Pons (tissue), 1 donor: Measurements from ENCODE around the gene PIP4K2A.
A peak's percentile ranks its signal among the peaks of the same experiment; 100 is the strongest.
"Not testable (repeated sequence)": the region's sequence is repeated elsewhere in the genome, so short reads cannot be mapped to it uniquely, and the experiment has no call there.

Experiments used
- DNase-seq: peaks from one replicate; pipeline ENCODE4 v3.0.0-alpha.2; 2016; ENCODE audit warnings: low spot score

PIP4K2A gene

DNA sequence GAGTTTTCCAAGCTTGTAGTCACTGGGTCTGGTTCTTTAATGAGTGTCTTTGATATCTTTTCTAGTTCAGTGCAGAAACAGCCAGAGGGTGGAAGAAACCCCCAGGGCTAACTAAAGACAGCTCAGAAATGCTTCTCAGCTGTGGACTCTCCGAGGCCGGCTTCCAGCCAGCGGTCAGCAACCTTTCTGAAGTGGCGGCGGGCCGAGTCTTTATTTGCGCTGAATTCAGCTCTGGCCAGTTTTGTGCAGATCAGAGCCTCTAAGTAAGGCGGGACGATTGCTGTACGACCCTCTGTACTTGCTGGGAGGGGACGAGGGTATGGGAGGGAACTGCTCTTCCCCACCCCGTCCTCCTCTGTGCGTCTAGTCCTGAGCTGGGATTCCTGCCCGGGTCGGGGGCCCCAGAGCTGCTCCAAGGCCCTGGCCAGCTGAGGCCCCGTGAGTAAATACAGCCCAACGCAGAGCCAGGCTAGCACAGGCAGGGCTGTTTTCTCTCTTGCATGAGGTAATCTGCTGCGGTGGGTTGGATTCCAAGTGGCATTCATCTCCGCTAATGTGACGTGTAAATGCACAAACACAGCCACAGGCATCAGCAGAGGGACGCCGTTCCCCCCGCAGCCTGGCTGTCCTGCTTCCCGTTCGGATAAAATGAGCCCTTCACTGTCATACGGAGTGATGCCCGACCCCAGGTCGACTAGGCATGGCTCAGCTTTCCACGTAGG lies 159.8 kb downstream of the PIP4K2A start:
- peak; percentile 78 for DNase-seq

DNA sequence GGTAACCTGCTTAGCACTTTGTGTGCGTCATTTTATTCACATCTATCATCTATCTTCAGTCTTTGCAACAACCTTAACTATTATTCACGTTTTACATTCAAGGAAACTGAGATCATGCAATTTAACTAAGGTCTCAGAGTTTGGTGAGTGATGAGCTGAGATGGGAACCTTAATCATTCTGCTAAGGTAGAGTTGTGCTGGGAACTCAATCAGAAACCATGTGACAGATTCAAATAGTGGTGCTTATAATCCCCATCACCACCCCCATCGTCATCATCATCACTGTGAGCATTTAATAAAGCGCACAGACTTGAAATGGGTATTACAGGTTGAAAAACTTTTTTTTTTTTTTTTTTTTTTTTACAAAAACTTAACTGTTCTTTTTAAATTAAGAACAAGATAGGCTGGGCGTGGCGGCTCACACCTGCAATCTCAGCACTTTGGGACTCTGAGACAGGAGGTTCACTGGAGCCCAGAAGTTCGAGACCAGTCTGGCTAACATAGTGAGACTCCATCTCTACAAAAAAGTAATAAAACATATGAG lies 160.9 kb downstream of the PIP4K2A start:
- DNase-seq = no peak

DNA sequence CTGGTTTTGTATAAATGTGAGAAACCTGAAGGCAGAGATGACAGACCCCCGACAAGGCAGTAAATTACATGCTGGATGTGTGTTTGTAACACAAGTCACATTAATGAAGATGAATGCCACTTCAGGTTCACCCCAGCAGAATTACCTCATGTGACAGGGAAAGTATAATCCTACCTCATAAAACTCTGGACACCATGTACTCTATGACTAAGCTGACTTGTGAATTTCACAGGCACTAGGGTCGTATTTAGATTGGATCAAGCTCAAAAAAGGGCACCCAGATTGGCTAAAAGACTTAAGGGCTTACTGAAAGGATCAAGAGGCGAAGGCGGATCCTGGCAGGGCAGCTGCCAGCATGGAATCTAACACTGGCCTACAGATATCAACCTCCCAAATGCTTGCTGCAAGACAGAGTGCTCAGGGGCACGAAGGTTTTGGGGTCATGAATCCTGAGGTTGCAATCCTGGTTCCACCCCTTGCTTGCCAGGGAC lies 161.4 kb downstream of the PIP4K2A start:
- DNase-seq = no peak

DNA sequence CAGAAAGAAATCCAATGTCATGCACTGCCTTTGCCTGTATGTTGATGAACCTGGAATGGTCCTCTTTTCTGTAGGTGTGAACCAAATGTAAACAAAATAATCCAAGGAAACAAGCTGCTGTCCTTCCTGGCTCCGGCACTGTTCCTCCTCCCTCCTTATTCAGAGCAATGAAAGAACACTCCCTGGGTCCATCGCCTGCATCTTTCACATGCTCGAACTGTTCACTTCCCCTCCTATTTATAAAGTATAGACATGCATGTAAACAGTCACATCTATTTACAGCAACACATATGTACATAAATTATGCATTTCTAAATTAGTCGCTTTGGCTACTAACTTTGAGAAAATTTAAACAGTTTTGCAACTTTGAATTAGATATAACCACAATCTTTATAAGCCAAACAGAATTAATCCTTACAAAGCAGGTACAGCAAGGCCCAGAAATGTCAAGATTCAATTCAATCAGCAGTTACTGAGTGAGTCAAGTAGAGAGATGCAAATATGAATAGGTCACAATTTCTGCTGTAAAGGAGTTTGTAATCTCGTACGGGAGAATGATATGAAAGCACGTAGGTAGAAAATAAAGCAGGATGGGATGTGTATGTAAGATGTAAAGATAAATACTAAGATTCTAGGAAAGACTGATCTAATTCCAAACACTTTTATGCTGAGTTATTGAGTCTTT lies 162.6 kb downstream of the PIP4K2A start:
- no peak for DNase-seq

DNA sequence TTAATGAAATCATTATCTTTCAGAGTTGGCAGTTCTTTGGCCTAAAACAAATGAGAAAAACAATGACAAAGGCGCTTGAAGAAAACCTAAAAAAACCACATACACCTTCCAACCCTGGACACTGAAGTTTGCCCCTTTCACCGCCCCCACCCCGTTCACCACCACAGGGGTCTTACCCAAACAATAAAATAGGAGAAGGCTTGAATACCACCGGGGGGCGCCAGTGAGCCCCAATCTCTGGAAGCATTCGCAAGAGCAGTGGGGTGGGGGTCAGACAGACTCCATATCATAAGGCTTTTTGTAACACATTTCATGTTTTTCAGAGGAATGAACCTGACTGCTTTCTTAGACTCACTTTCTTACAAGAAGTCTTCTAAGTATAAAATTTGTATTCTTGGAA lies 163.6 kb downstream of the PIP4K2A start:
- no peak for DNase-seq

DNA sequence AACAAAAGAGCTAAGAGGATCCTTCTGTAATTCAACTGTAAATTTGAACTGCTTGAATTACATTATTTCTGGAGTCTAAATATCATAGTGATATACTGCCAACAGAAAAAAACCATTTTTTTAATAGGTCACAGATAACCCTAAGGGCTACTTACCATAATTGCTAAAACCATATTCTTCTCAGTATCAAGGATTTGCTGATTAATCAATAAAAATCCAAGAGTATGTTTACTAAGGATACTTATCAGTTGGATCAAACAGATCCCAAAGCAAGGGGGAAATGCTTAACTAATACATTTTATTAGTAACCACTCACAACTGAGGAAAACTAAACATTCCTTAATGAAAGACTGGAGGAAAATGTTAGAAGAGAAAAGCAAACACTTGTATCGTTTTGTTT lies 166.0 kb downstream of the PIP4K2A start:
- DNase-seq = no peak

DNA sequence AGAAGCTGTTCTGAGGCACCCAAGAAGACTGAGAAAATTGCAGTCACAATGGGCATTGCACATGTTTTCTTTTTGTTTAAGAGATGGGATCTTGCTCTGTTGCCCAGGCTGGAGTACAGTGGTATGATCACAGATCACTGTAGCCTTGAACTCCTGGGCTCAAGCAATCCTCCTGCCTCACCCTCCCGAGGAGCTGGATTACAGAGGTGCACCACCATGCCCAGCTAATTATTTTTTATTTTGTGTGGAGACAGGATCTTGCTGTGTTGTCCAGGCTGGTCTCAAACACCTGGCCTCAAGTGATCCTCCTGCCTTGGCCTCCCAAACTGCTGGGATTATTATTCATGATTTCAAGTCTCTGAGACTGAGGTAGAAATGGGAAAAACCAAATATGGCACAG lies 168.7 kb downstream of the PIP4K2A start:
- DNase-seq = no peak

DNA sequence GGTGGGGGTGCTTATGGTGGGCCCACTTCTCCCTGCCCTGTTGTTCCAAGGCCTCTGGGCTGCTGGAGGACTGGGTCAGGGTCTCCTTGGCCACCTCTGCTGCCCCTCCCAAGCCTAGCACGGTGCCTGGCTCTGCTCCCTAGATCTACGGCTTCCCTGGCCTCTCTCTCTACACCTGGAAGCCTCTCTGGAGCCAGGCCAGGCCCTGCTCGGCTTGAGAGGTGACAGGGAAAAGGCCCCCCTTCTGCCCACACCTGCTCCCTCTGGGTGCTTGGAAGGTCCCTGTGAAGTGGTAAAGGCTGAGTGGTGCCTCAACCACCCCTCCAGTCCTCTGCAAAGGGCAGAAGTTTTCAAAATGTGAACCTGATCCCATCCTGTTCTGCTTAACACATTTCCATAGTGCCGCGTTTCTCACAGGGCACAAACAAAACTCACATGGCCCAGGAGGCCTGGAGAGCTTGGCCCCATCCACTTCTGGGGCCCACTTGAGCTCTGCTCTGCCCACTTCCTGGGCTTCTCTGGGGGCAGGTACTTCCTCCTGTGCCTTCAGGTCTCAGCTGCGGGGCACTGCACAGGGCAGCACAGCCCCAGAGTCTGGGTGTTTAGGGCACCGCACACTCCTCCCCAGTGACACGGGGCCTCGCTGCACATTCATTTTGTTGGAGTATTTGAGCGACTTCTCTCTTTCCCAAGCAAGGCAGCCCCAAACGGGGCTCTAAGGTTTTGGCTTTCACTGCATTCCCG lies 169.9 kb downstream of the PIP4K2A start:
- no peak for DNase-seq

DNA sequence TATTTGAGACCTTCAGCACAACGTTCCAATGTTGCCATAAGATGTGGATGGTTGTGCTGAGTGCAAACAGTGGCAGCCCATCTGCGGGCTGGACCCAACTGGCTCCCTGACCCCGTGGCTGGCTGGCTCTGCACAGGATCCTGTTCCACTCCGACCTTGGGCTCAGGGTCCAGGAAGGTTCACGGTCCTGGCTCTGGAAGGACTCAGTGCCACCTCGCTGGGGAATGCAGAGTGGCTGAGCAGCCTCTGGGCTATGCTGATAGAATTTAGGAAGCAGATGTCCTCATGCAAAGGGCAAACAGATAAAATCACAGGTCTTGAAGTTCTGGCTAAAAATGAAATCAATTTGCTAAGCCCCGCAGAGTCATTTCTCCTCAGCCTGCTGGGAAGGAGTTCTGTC lies 171.6 kb downstream of the PIP4K2A start:
- DNase-seq = no peak

DNA sequence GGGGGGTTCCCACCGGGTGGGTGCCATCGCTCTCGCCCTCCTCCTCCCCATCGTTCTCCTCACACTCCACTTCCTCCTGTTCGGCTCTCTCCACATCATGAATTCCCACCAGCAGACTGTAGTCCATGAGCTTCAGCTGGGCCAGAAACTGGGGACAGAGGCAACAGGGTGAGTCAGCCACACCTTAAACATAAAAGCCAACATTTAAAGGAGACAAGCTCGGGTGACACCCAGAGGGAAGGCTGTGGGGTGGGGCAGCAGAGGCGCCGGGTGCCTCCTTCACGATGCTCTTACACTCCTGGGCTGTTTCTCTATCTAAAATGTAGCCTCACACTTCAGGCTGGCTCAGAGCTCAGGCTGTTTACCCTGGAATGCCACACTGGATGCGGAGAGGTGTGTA lies 172.5 kb downstream of the PIP4K2A start:
- DNase-seq = no peak

DNA sequence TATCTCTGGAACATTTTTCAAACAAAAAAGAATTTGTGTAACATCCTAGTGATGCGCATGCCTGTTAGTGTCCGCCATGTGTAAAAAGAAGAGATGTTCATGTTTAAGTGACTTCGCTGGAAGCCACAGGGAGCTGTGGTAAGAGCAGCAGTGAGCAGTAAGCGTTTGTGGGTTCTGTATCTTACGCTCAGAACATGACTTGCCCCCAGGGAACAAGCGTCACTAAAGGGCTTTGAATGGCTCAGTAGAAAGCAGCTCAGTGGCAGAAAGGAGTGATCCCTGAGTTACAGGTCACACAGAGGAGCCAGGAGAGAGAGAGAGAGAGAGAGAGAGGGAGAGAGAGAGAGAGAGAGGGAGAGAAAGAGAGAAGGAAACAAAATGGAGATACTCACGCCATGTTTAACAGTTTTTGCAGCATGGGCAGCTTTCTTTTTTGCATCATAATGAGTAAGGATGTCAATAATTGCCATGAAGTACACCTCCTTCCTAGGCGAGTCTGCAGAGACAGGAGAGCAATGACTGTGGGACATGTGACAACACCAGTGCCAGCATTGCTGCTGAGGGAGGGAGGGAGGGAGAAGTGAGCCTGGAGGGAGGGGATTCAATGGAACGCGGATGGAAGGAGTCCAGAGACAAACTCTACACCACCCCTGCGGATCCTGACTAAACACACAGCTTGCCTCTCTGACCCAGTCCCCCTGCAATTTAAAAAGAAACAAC lies 174.6 kb downstream of the PIP4K2A start:
- DNase-seq = no peak

DNA sequence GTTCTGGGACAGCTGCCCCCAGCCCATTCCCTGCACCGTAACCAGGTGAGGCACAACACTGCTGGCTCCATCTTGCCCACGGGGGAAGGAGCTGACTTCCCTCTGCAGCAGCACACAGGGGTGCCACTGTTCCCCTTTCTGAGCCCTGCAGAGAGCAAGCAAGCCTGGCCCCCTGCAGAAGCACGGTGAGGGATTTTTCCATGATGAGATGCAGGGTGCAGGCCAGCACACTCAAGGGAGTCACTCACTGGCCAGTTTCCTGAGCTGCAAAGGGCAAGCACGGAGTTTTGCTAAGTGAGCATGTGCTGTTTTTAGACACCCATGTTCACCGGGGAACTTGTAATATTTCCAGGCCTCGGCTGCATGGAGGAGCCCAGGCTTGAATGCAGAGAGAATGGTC lies 176.6 kb downstream of the PIP4K2A start:
- no peak for DNase-seq

DNA sequence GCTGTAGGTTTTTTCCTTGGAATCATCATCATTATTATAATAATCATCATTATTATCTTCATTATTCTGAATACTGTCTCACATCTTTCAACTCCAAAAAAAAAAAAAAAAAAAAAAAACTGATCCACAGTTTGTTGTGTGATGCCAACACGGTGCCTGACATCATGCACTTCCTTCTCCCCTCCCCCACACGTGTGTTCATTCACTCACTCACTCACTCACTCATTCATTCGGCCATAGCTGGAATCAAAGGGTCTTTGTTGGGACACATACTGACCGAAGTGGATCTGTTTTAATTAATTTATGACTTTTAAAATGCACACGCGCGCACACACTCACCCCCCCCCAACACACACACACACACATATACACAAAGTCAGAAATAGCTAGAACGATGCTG lies 177.8 kb downstream of the PIP4K2A start:
- peak; percentile 77 for DNase-seq

DNA sequence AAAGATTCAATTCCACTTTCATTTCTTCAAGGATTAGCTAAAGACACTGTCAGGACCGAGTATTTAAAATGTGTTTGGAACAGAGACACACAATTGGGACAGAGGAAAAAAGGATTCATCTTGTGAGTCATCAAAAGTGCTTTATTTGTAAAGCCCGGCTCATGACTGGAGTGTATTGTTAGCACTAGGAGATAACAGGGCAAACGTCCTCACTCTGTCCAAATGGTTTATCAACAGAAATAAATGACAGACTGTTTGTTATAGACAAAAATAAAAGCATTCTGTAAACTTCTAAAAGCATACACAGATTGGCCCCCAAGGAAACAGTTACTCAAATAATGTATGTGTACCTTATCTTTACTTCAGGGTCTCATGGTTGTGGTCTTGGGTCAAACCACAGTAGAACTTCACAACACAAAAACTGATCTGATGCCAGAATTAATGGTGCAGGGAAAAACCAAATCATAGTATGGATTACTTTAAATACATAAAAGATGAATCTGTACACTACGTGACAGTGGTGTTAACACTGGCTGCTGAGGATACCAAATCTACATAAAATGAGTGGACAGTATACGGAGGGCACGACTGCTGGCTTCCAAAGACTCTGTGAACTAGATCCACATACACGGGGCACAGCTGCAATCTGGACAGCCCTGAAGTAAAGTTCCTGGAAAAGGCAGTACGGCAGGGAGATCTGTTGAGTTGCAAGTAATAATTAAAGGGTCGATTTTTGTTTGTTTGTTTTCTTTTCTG lies 179.4 kb downstream of the PIP4K2A start:
- DNase-seq = peak; percentile 90

DNA sequence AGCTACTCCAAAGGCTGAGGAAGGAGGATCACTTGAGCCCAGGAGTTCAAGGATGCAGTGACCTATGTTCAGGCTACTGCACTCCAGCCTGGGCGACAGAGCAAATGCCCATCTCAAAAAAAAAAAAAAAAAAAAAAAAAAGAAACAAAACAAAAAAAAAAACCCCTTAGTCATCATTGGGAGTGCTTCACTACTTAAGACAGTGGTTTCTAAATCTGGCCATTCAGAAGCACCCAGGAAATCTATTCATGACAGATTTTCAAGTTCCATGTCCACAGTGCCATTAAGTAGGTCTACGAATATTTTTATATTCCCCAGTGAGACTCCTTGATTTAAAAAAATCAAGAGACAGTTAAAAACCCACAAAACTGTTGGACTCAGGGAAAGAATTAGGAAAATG lies 182.9 kb downstream of the PIP4K2A start:
- no peak for DNase-seq

DNA sequence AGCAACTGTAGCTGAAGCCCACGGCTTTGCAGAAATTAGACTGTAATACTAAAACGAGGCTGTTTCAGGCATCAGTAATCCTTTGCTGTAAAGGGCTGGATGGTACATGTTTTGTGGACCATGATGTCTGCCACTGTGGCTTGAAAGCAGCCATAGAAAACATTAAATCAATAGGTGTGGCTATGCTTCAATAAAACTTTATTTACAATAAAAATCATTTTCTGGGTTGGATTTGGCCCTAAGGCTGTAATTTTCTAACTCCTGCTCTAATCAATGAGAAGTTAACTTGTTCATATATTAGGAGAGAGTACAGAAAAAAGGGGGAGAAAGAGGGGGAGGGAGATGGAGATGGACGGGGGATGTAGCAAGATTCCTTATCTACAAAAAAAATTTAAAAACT lies 183.4 kb downstream of the PIP4K2A start:
- no peak for DNase-seq

DNA sequence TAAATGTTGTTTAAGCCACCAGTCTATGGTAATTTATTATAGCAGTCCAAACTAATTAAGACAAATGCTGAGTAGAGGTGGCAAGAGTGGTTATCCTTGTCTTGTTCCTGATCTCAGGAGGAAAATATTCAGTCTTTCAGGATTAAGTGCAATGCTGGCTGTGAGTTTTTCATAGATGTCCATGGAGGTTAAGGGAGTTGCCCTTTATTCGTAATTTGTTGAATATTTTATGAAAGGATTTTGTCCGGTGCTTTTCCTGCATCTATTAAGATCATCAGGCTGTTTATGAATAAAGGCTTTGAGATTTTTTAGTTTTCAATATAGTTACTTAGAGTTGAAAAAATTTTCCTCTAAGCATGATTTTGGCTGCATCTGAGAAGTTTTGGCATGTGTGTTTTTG lies 186.9 kb downstream of the PIP4K2A start:
- DNase-seq = no peak

DNA sequence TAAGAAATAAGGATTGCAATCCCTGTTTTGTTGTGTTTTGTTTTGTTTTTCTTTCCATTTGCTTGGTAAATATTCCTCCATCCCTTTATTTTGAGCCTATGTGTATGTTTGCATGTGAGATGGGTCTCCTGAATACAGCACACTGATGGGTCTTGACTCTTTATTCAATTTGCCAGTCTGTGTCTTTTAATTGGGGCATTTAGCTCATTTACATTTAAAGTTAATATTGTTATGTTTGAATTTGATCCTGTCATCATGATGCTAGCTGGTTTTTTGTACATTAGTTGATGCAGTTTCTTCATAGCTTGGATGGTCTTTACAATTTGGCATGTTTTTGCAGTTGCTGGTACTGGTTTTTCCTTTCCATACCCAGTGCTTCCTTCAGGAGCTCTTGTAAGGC lies 190.0 kb downstream of the PIP4K2A start:
- not testable (repeated sequence) for DNase-seq

DNA sequence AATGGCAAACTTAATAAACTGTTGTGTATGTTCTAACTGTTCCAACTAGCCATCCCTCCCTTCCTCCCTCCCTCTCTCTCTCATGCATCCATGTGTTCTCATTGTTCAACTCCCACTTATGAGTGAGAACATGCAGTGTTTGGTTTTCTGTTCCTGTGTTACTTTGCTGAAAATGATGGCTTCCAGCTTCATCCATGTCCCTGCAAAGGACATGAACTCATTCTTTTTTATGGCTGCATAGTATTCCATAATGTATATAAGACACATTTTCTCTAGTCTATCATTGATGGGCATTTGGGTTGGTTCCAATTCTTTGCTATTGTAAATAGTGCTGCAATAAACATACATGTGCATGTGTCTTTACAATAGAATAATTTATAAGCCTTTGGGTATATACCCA lies 193.7 kb downstream of the PIP4K2A start:
- not testable (repeated sequence) for DNase-seq

DNA sequence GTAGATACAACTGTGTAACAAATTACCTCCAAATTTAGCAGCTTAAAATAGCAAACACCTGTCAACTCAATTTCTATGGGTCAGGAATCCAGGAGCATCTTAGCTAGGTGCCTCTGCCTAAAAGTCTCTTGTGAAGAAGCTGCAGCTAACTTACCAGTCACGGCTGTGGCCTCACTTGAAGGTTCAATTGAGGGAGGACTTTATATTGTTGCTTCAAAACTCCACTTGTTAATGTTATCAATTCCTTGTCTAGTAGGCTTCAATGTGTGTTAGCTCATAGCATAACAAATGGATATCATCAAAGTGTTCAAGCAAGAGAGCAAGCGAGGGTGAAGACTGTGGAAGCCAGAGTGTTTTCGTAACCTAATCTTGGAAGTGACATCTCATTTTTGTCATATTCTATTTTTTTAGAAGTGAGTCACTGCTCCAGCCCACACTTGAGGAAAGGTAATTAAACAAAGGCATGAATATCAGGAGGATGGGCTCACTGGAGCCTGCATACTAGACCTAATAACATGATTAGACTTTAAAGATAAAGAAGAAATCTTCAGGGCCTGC lies 196.1 kb downstream of the PIP4K2A start:
- DNase-seq = no peak

DNA sequence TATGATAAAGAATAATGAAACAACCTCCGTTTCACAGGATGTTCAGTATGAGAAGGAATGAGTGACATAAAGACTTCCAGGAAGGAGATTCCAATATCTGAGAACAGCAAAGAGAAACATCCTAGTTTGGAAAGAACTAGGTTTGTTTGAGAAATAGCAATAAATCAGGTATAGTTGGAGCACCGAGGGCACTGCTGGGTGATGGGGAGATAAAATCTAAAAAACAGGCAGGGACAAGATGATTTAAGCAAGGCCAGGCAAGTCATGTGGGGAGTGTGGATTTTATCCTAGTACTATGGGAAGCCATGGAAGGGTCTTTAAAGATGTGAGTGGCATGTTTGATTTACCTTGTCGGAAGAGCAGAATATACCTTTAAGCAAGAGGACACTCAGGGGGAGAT lies 199.4 kb downstream of the PIP4K2A start:
- no peak for DNase-seq
